Neuronal stem cell (in vitro differentiated cells): Measurements from ENCODE around the gene FXYD3.

Experiments used
- DNase-seq: peaks from one replicate; pipeline ENCODE4 v3.0.0-alpha.2; 2013; ENCODE audit warnings: low spot score
- H2AFZ ChIP-seq: one replicate; pipeline ENCODE4 v1.6.1; 2013; ENCODE audit warnings: mild to moderate bottlenecking, low read length, inconsistent platforms
- H2AK5ac ChIP-seq: 2 replicates; pipeline ENCODE4 v1.6.1; 2013; ENCODE audit warnings: low read depth, mild to moderate bottlenecking, inconsistent platforms, low read length, moderate library complexity, mixed read lengths
- H2BK120ac ChIP-seq: 2 replicates; pipeline ENCODE4 v1.6.1; 2013; ENCODE audit warnings: low read depth, mild to moderate bottlenecking, inconsistent platforms, low read length, moderate library complexity, mixed read lengths
- H2BK12ac ChIP-seq: one replicate; pipeline ENCODE4 v1.6.1; 2013; ENCODE audit warnings: low read length, inconsistent platforms
- H2BK15ac ChIP-seq: 2 replicates; pipeline ENCODE4 v1.6.1; 2013; ENCODE audit warnings: mild to moderate bottlenecking, low read length, inconsistent platforms, mixed read lengths
- H2BK5ac ChIP-seq: one replicate; pipeline ENCODE4 v1.6.1; 2013; ENCODE audit warnings: inconsistent platforms, mild to moderate bottlenecking, low read length, moderate library complexity
- H3K14ac ChIP-seq: one replicate; pipeline ENCODE4 v1.6.1; 2013; ENCODE audit warnings: low read length, inconsistent platforms
- H3K18ac ChIP-seq: 2 replicates; pipeline ENCODE4 v1.6.1; 2013; ENCODE audit warnings: low read length, inconsistent platforms
- H3K23ac ChIP-seq: 2 replicates; pipeline ENCODE4 v1.6.1; 2013; ENCODE audit warnings: low read depth, mild to moderate bottlenecking, mixed read lengths, low read length, inconsistent platforms; ENCODE audit not compliant: poor library complexity
- H3K27ac ChIP-seq: replicated peaks from 3 replicates; pipeline ENCODE4 v1.5.1; 2013; ENCODE audit warnings: low read length, inconsistent platforms
- H3K27me3 ChIP-seq, 3 experiments: 2 replicates each; pipeline ENCODE4 v1.6.1; 2013; ENCODE audit warnings: low read length in 3 of 3, mild to moderate bottlenecking in 2 of 3, inconsistent platforms in 1 of 3, low read depth in 1 of 3, mixed read lengths in 1 of 3, moderate library complexity in 1 of 3; ENCODE audit not compliant: control insufficient read depth in 3 of 3, insufficient read depth in 3 of 3
- H3K36me3 ChIP-seq, 2 donors: replicated peaks in 1 of 2; 2 replicates each; pipeline ENCODE4 v1.6.1; 2013; ENCODE audit warnings: low read length in 2 of 2; ENCODE audit not compliant: control insufficient read depth in 2 of 2, insufficient read depth in 2 of 2
- H3K4ac ChIP-seq: 2 replicates; pipeline ENCODE4 v1.6.1; 2013; ENCODE audit warnings: inconsistent platforms, mild to moderate bottlenecking, low read length, moderate library complexity
- H3K4me1 ChIP-seq, 2 donors: 1 replicate in 1 of 2; 2 replicates in 1 of 2; pipeline ENCODE4 v1.6.1; 2013; ENCODE audit warnings: low read length in 2 of 2, low read depth in 1 of 2; ENCODE audit not compliant: control insufficient read depth in 2 of 2, insufficient read depth in 1 of 2
- H3K4me2 ChIP-seq: one replicate; pipeline ENCODE4 v1.6.1; 2013; ENCODE audit warnings: mild to moderate bottlenecking, low read length, inconsistent platforms; ENCODE audit not compliant: insufficient read depth, poor library complexity, severe bottlenecking
- H3K4me3 ChIP-seq, 2 donors: 2 replicates each; pipeline ENCODE4 v1.5.1; 2013; ENCODE audit warnings: low read length in 2 of 2, mild to moderate bottlenecking in 2 of 2, inconsistent platforms in 1 of 2, moderate library complexity in 1 of 2
- H3K79me1 ChIP-seq: one replicate; pipeline ENCODE4 v1.6.1; 2013; ENCODE audit warnings: low read depth, mild to moderate bottlenecking, inconsistent platforms, low read length, moderate library complexity
- H3K9ac ChIP-seq: one replicate; pipeline ENCODE4 v1.6.1; 2013; ENCODE audit warnings: mild to moderate bottlenecking, low read depth, low read length, inconsistent platforms; ENCODE audit not compliant: poor library complexity
- H3K9me3 ChIP-seq, 2 donors: replicated peaks in 1 of 2; 2 replicates each; pipeline versions ENCODE3 to v1.6.1; 2013; ENCODE audit warnings: low read length in 2 of 2, mild to moderate bottlenecking in 2 of 2, inconsistent platforms in 1 of 2, low read depth in 1 of 2, mixed read lengths in 1 of 2, moderate library complexity in 1 of 2; ENCODE audit not compliant: control insufficient read depth in 2 of 2, insufficient read depth in 1 of 2
- H4K8ac ChIP-seq: one replicate; pipeline ENCODE4 v1.6.1; 2013; ENCODE audit warnings: low read depth, mild to moderate bottlenecking, inconsistent platforms, low read length, moderate library complexity
- H4K91ac ChIP-seq: one replicate; pipeline ENCODE4 v1.6.1; 2013; ENCODE audit warnings: low read length, low read depth, mild to moderate bottlenecking, inconsistent platforms; ENCODE audit not compliant: poor library complexity
- WGBS, 2 donors: extraction: QIAGEN DNeasy Blood & Tissue Kit; methylation state at CpG; one replicate each; pipeline ENCODE4 v1.1.7; 2013; ENCODE audit warnings: missing lambda C conversion rate in 2 of 2, mixed read lengths in 1 of 2; ENCODE audit not compliant: insufficient read length in 2 of 2, insufficient replicate concordance in 1 of 2; ENCODE audit errors: extremely low coverage in 2 of 2; 5-methylcytosine and 5-hydroxymethylcytosine counted together

FXYD3 gene

GRCh38 chr19:35159606-35160005 is 44.0 kb downstream of the FXYD3 start:
- Histone ChIP-seq H2BK15ac (no peak overlapping the region), H3K4ac (no peak overlapping the region), H3K79me1 (no peaks in the 10 kb centered on the region), H2AFZ (no peak overlapping the region), H3K4me2 (no peak overlapping the region), H2AK5ac (no peak overlapping the region), H4K91ac (no peak overlapping the region), H4K8ac (no peak overlapping the region), H3K27me3 (peaks cover 0 to 36% (median 13%) of the 10 kb centered on the region in 3 experiments), H3K4me3 (no peak overlapping the region), H2BK5ac (no peak overlapping the region), H2BK12ac (no peak overlapping the region), H3K14ac (no peak overlapping the region), H3K36me3 (no peaks in the 10 kb centered on the region), H3K4me1 (peaks cover 2 to 5% of the 10 kb centered on the region in 2 donors), H3K18ac (no peak overlapping the region), H3K23ac (no peak overlapping the region), H3K9me3 (peaks cover 0 to 8% of the 10 kb centered on the region in 2 donors), H3K9ac (no peak overlapping the region), H2BK120ac (no peak overlapping the region), H3K27ac (no peak overlapping the region)
- no CpG with 5 or more reads among the region's 8 CpGs for WGBS, 2 donors
- DNase-seq, result no peak

DNA sequence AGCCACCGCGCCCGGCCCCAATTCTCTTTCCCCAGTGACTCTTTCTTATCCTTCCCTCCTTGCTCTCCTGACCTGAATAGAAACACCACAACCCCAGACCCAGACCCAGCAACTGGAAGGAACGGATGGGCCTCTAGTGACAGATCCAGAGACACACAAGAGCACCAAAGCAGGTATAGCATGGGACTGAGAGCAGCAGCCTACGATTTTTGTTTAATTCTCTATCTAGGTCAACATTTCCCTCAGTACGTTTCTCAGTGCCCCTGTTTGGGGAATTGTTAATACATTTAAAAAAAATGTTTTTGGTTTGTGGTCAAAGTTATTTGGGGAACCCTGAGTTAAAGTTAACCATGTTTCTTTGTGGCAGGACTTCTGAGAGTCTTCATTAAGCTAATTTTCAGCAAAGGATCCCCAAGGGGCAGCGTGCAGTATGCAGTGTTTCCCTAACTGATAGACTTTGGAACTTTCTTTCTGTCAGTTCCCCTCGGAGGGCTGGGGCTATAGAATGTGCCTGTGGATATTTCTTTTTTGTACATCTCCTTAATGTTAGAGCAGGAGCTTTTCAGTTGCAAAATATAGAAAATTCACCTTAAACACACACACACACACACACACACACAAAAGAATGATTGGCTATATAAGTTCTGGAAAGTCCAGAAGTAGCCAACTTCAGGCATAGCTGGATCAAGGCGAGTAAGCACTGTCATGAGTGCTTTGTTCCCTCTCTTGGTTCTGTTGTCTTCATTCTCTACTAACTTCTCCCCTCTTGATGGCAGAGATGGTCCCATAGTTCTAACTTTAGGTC is 45.2 kb downstream of the FXYD3 start:
- Histone ChIP-seq H3K36me3 (no peaks in the 10 kb centered on the region), H3K14ac (no peak overlapping the region), H4K91ac (no peak overlapping the region), H4K8ac (no peak overlapping the region), H3K18ac (no peak overlapping the region), H2BK12ac (no peak overlapping the region), H3K27ac (no peak overlapping the region), H3K79me1 (no peaks in the 10 kb centered on the region), H3K4ac (no peak overlapping the region), H2AK5ac (no peak overlapping the region), H3K23ac (no peak overlapping the region), H2BK5ac (no peak overlapping the region), H2BK120ac (no peak overlapping the region), H3K4me3 (no peak overlapping the region), H3K9ac (no peak overlapping the region), H3K9me3 (peaks cover 0 to 16% of the 10 kb centered on the region in 2 donors), H3K27me3 (peaks cover 0 to 24% (median 1%) of the 10 kb centered on the region in 3 experiments), H3K4me2 (no peak overlapping the region), H2BK15ac (no peak overlapping the region), H2AFZ (no peak overlapping the region), H3K4me1 (no peaks in the 10 kb centered on the region)
- no CpG with 5 or more reads among the region's 9 CpGs for WGBS, 2 donors
- DNase-seq, result no peak

DNA sequence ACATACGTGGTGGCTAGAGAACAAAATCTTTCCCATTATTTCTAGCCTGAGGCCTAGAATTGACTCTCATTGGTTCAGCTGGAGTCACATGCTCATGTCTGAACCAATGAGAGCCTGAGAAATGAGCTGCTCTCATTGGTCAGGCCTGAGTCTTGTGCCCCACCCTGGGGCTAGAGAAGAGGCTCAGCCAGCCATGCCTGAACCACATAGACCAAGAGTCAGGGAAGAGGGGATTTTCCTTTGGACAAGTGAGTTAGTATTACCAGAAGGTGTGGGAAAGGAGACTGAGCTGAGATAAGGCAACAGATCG is 45.8 kb downstream of the FXYD3 start:
- H3K4me3 ChIP-seq, result peak overlapping the region in 1 of 2 donors; percentile 4
- H3K9me3 ChIP-seq, result peaks cover under 1 to 20% of the 10 kb centered on the region in 2 donors
- H4K91ac ChIP-seq, result no peak overlapping the region
- no peak overlapping the region for H3K4me2 ChIP-seq
- no peak overlapping the region for H3K27ac ChIP-seq
- no peaks in the 10 kb centered on the region for H3K4me1 ChIP-seq
- no peak overlapping the region for H3K9ac ChIP-seq
- no peak overlapping the region for H2BK15ac ChIP-seq
- H3K14ac ChIP-seq, result no peak overlapping the region
- no peak overlapping the region for H2AFZ ChIP-seq
- H3K36me3 ChIP-seq, result no peaks in the 10 kb centered on the region
- H3K4ac ChIP-seq, result no peak overlapping the region
- no CpG with 5 or more reads among the region's 2 CpGs for WGBS, 2 donors
- no peak overlapping the region for H2AK5ac ChIP-seq
- no peak overlapping the region for H3K18ac ChIP-seq
- no peak overlapping the region for H3K23ac ChIP-seq
- no peak for DNase-seq
- H3K79me1 ChIP-seq, result no peaks in the 10 kb centered on the region
- H2BK120ac ChIP-seq, result no peak overlapping the region
- H3K27me3 ChIP-seq, result peaks cover 0 to 19% (median 0%) of the 10 kb centered on the region in 3 experiments
- no peak overlapping the region for H2BK5ac ChIP-seq
- no peak overlapping the region for H2BK12ac ChIP-seq
- no peak overlapping the region for H4K8ac ChIP-seq

GRCh38 chr19:35162471-35163326 is 47.1 kb downstream of the FXYD3 start:
- H2BK15ac ChIP-seq, result no peak overlapping the region
- H3K4me3 ChIP-seq, result no peak overlapping the region
- no peak overlapping the region for H2BK12ac ChIP-seq
- H3K27ac ChIP-seq, result no peak overlapping the region
- peaks cover 0 to 3% of the 10 kb centered on the region in 2 donors for H3K36me3 ChIP-seq
- peaks cover 4 to 20% of the 10 kb centered on the region in 2 donors for H3K9me3 ChIP-seq
- H4K91ac ChIP-seq, result no peak overlapping the region
- H4K8ac ChIP-seq, result no peak overlapping the region
- no peak overlapping the region for H2BK5ac ChIP-seq
- H3K4me2 ChIP-seq, result no peak overlapping the region
- peaks cover 0 to 7% (median 0%) of the 10 kb centered on the region in 3 experiments for H3K27me3 ChIP-seq
- no peak overlapping the region for H3K23ac ChIP-seq
- no peak overlapping the region for H2BK120ac ChIP-seq
- H3K14ac ChIP-seq, result no peak overlapping the region
- H3K18ac ChIP-seq, result no peak overlapping the region
- no peaks in the 10 kb centered on the region for H3K79me1 ChIP-seq
- no peak overlapping the region for H3K4ac ChIP-seq
- H2AK5ac ChIP-seq, result no peak overlapping the region
- peaks cover 0 to 5% of the 10 kb centered on the region in 2 donors for H3K4me1 ChIP-seq
- no peak overlapping the region for H2AFZ ChIP-seq
- H3K9ac ChIP-seq, result no peak overlapping the region
- no peak for DNase-seq
- WGBS, 2 donors, result no CpG with 5 or more reads among the region's 6 CpGs
